ENCODE measurements around the gene NKD2. TPM values are rescaled to one million over a fixed set of nuclear protein-coding genes. Genes with fewer than 3 reads are reported as not detected.

NKD2 gene
- total RNA-seq, 1 experiment from 2014 or later, result 12.8 TPM

- no peak overlapping the region for H3K4me3 Mint-ChIP-seq
- peaks cover 20% of the 10 kb centered on the region for H3K9me3 Mint-ChIP-seq
- CTCF ChIA-PET, result no interaction called here
Observed at GRCh38 chr5:988322-988721, 20.3 kb upstream of the NKD2 start.

GRCh38 chr5:989961-990530, 18.6 kb upstream of the NKD2 start:
- Mint-ChIP-seq H3K36me3 (no peaks in the 10 kb centered on the region), H3K27ac (no peak overlapping the region), H3K4me3 (no peak overlapping the region), H3K9me3 (peaks cover 16% of the 10 kb centered on the region), H3K4me1 (peaks cover 5% of the 10 kb centered on the region), H3K27me3 (ENCODE audit: low read depth) (peaks cover 6% of the 10 kb centered on the region)
- ATAC-seq (peak; percentile 88), DNase-seq (ENCODE audit: low spot score) (peak; percentile 62)
- ChIA-PET POLR2A (interaction anchor here (0.8 kb wide), 1 partner anchor 171 kb away, joined by 3 read pairs; no protein-coding TSS in a partner anchor), CTCF (interaction anchor here (0.7 to 2.3 kb wide), 26 partner anchors 8 to 215 kb away, joined by 3 to 31 read pairs (median 6); no protein-coding TSS in a partner anchor)
- TF ChIP-seq ATF2 (CRISPR knock-in tag; IDR thresholded peaks at IDR 0.05; ENCODE audit: borderline replicate concordance, low read depth) (no peak), ERG (CRISPR knock-in tag; IDR thresholded peaks at IDR 0.05) (no peak), ZNF219 (CRISPR knock-in tag; IDR thresholded peaks at IDR 0.05; ENCODE audit: borderline replicate concordance) (no peak), MYBL2 (CRISPR knock-in tag; IDR thresholded peaks at IDR 0.05) (no peak), NR2C2 (CRISPR knock-in tag; IDR thresholded peaks at IDR 0.05) (no peak)

More at GRCh38 chr5:988322-988721, 20.3 kb upstream of the NKD2 start:
- Mint-ChIP-seq H3K27ac (no peak overlapping the region), H3K27me3 (ENCODE audit: low read depth) (peaks cover 6% of the 10 kb centered on the region), H3K4me1 (peaks cover 5% of the 10 kb centered on the region), H3K36me3 (no peaks in the 10 kb centered on the region)
- no peak for TF ChIP-seq MYBL2 (CRISPR knock-in tag; IDR thresholded peaks at IDR 0.05)
- no peak for TF ChIP-seq E2F1 (CRISPR knock-in tag; IDR thresholded peaks at IDR 0.05)
- TF ChIP-seq USF2 (CRISPR knock-in tag; IDR thresholded peaks at IDR 0.05), result no peak
- no peak for TF ChIP-seq FOXJ3 (CRISPR knock-in tag; IDR thresholded peaks at IDR 0.05; ENCODE audit: borderline replicate concordance)
- DNase-seq (ENCODE audit: low spot score) (no peak), ATAC-seq (no peak)
- POLR2A ChIA-PET, result no interaction called here

- peaks cover 16% of the 10 kb centered on the region for H3K9me3 Mint-ChIP-seq
- no peak for ATAC-seq
- no peak for DNase-seq (ENCODE audit: low spot score)
- H3K27me3 Mint-ChIP-seq (ENCODE audit: low read depth), result no peaks in the 10 kb centered on the region; the same call in 1 of the 2 replicates
- ChIA-PET CTCF (interaction anchor here (0.6 to 2.3 kb wide), 5 partner anchors 9 to 176 kb away, joined by 3 to 31 read pairs (median 3); no protein-coding TSS in a partner anchor), POLR2A (no interaction called here)
- no peak overlapping the region for H3K27ac Mint-ChIP-seq
- TF ChIP-seq E2F4 (CRISPR knock-in tag; IDR thresholded peaks at IDR 0.05; ENCODE audit: borderline replicate concordance, low read depth) (no peak), TP53 (CRISPR knock-in tag; IDR thresholded peaks at IDR 0.05) (no peak), CTCF (IDR thresholded peaks at IDR 0.05) (no peak), ZBTB43 (CRISPR knock-in tag; IDR thresholded peaks at IDR 0.05) (no peak), MXD4 (CRISPR knock-in tag; IDR thresholded peaks at IDR 0.05; ENCODE audit: borderline replicate concordance) (no peak), FOXJ3 (CRISPR knock-in tag; IDR thresholded peaks at IDR 0.05; ENCODE audit: borderline replicate concordance) (no peak), ATF2 (CRISPR knock-in tag; IDR thresholded peaks at IDR 0.05; ENCODE audit: borderline replicate concordance, low read depth) (no peak), USF2 (CRISPR knock-in tag; IDR thresholded peaks at IDR 0.05) (no peak), OVOL2 (CRISPR knock-in tag; IDR thresholded peaks at IDR 0.05; ENCODE audit: borderline replicate concordance) (no peak), E2F1 (CRISPR knock-in tag; IDR thresholded peaks at IDR 0.05) (no peak)
- H3K36me3 Mint-ChIP-seq, result no peaks in the 10 kb centered on the region
- H3K4me1 Mint-ChIP-seq, result peaks cover 5% of the 10 kb centered on the region
- no peak overlapping the region for H3K4me3 Mint-ChIP-seq
Observed at GRCh38 chr5:991472-992267, 16.9 kb upstream of the NKD2 start.

Data from WTC11 (cell line).